GM21515 (cell line): ENCODE results near the gene KIF20B.

Source experiments
- ATAC-seq: cut with Tn5 transposase; IDR thresholded peaks from one replicate; pipeline ENCODE4 v1.9.1; 2021; ENCODE audit not compliant: unreplicated experiment

KIF20B gene, protein sequence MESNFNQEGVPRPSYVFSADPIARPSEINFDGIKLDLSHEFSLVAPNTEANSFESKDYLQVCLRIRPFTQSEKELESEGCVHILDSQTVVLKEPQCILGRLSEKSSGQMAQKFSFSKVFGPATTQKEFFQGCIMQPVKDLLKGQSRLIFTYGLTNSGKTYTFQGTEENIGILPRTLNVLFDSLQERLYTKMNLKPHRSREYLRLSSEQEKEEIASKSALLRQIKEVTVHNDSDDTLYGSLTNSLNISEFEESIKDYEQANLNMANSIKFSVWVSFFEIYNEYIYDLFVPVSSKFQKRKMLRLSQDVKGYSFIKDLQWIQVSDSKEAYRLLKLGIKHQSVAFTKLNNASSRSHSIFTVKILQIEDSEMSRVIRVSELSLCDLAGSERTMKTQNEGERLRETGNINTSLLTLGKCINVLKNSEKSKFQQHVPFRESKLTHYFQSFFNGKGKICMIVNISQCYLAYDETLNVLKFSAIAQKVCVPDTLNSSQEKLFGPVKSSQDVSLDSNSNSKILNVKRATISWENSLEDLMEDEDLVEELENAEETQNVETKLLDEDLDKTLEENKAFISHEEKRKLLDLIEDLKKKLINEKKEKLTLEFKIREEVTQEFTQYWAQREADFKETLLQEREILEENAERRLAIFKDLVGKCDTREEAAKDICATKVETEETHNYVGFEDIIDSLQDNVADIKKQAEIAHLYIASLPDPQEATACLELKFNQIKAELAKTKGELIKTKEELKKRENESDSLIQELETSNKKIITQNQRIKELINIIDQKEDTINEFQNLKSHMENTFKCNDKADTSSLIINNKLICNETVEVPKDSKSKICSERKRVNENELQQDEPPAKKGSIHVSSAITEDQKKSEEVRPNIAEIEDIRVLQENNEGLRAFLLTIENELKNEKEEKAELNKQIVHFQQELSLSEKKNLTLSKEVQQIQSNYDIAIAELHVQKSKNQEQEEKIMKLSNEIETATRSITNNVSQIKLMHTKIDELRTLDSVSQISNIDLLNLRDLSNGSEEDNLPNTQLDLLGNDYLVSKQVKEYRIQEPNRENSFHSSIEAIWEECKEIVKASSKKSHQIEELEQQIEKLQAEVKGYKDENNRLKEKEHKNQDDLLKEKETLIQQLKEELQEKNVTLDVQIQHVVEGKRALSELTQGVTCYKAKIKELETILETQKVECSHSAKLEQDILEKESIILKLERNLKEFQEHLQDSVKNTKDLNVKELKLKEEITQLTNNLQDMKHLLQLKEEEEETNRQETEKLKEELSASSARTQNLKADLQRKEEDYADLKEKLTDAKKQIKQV (N-terminal part only)

DNA sequence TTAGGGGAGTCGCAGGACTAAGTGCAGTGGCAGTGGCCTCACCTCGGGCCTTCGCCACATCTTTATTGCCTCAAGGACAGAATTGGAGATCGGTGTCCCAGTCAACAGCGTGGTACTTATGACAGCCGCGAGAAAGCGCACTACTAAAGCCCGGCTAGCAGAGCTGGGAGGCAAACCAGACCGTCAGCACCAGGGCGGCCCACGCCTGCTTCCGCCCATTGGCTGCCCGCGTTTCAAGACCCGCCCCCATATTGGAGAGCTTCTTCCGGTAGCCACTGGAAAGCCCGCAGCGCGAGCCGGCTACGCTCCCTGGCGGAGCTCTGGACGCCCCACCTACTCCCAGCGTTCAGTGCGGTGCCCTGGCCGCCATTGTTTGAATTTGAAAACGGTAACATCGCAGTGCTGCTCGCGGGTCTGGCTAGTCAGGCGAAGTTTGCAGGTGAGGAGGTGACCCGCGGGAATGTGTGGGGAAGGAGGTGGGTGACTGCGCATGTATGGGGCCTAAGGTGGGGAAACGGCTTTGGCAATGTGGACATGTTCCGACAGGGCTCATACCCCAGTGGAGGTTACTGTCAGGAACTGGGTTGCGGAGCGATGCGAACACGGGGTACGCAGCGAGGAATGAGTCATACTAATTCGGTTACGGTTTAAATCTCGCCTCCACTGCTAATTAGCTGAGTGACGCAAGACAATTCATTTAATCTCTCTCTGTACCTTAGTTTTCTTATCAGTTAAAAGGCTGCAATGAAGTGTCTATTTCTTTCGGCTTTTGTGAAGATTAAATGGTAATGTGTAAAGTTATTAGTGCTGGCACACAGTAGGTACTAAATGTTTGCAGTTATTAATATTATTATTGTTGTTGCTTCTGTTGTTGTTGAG, at the start of gene KIF20B:
KIF20B (plus strand) TSS at position 349 of the 879 bp plus-strand sequence. CDS start 3,705 bp downstream, outside the sequence.
- ATAC-seq: peak; percentile 98

DNA sequence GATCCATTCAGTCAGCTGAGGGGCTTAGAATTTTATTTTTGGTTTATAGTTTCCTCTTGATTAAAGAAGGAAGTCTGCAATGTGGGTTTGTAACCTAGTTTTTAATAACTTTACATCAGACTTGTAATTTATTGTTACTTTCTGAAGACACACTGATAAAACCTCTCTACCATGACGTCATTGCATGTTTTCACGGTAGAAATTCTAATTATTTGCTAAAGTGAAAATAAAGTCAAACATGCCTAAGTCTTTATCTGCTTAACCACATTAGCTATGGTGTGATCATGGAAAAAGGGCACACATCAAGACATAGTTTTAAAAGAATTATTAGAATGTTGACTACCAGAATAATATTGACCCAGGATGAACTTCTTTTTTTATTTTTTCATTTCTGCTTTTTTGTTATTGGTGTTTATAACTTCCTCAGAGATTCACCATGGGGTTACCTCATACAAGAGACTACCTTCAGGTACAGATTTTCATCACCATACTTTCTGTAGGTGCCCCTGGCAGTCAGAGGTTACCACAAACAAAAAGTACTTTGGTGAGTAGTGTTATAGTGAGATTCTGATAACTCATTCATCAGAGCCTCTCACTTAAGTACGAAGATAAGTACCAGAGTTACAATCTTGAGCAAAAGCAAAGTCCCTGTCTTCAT, 49.3 kb upstream of the KIF20B start:
- peak; percentile 49 for ATAC-seq

DNA sequence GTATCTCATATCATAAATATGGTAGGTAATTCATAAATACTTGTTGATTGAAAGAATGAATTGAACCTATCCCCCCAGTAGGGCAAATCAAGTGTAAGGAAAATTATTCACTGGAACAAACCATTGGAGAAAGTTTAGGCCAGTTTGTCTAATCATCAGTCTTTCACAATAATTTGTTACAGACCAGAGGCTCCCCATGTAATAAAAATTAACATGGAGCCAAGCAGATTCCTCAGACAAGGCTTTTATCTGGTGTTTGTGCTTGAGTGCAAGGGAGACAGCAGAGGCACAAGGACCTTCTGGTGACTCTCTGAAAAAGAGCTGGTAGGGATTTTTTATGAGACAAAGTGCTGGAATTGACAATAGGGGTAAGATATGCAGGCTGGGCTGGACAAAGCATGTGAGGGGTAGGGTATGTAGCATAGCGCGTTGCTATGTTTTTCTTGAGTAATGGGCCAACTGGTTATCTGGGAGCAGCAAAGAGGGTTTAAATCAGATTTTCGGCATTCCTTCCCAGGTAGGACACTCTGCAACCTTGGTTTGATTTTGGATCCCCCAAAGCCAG, 48.5 kb upstream of the KIF20B start:
- ATAC-seq: no peak

DNA sequence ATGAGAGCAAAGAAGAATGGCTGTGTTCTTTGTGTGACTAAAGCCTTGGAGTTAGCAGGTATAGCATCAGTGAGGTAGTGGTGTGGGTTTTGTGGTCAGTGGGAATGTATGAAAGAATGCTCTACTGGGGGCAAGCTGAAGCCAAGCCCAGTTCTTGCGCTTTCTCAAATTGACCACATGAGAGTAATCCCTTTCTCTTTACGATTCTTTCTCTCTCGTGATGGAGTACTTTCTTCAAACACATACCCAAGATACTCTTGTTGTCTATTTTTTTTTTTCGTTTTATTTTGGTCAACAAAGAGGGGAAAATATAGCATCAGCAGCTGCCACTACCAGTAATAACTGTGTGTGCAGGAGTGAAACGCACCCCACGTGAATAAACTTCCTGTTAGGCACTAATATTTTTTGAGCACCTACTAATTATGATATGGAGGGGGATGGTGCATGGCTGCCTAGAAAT, 48.0 kb upstream of the KIF20B start:
- ATAC-seq: peak; percentile 66

DNA sequence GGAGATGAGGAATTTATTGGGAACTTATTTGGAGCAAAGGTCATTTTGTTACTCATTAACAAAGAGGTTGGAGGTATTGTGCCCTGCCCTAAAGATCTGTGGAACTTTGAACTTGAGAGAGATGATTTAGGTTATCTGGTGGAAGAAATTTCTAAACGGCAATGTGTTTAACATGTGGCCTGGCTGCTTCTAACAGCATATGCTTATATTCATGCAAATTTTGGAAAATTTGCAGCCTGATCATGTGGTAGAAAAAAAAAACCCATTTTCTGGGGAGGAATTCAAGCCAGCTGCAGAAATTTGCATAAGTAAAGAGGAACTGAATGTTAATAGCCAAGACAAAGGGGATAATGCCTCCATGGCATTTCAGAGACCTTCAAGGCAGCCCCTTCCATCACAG, 45.7 kb upstream of the KIF20B start:
- ATAC-seq: no peak

DNA sequence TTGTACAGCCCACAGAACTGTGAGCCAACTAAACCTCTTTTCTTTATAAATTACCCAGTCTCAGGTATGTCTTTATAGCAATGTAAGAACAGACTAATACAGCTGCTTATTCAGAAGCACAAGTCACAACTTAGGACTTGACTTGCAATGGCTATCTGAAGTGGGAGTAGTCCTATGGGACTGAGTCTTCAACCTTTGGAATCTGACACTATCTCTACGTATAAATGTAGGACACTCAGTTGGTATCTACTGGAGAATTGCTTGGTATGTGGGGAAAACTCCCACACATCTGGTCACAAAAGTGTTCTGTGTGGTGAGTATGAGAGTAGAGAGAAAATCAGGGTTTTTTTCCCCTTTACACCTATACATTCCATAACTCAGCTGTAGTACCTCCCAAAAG, 44.1 kb upstream of the KIF20B start:
- ATAC-seq: no peak

DNA sequence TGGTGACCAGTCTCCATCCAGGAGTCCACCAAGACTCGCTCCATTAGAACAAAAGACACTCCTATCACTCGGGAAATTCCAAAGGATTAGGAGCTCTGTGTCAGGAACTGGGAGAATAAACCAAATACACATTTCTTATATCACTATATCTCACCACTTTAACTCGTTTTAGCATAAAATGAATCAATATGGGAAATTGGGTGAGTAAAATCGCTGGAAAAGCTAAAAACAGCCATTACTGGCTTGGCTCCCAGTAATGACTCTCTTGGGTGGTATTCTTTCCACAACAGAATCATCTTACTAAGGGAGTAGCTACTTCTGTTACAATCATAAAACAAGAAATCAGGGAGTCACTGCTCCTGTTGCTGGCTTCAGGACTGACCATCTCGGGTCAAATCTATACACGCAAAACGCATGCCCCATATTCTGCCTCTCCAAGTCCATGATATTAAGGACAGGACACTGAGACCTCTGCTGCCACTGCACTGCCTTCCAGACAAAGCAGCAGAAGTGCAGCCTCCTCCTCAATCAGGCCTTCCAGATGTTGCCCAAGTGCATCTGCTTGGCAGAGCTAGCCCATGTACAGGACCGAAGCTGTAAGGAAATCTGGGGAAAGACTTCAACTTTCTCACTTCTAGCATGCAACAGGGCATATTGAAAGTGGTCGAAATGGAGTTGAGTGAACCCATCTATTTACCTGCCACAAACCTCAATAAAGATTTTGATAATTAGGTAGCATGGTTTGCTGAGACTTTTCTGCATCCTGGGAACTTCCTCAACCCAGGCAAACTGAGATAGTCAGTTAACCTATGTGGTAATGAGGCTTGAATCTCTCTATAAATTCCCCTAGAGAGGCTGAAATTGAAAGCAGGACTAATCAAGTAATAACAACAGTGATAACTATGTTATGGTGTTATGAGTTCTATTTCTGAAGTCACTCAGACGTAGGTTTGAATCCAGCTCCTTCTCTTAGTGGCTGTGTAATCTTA, 42.0 kb upstream of the KIF20B start:
- ATAC-seq: no peak

DNA sequence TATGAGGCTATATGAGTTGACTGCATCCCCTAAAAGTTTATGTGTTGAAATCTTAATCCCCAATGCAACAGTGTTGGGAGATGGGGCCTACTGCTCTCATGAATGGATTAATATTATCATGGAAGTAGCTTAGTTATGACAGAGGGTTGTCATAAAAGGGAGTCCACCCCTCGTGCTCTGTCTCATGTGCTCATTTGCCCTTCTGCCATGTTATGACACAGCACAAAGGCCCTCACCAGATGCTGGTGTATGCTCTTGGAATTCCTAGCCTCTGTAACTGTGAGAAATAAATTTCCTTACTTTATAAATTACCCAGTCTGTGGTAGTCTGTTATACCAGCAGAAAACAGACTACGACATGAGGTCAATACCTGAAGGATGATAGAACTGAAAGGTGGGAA, 38.8 kb upstream of the KIF20B start:
- ATAC-seq: no peak

DNA sequence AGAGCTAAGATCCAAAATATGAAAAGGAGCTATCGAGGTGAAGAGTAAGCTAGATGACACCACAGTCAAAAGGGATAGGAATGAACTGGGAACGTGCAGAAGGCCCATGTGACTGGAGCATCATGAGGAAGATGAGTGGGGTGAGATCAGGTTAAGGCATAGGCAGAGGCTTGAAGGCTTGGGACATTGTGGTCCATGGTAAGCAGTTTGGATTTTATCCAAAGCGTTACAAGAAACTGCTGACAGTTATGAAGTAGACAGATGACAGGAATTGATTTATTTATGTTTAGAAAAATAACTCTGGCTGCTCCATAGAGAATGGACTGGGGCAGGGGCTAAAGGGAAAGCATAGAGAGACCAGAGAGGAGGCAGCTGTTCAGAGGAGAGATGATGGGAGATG, 38.2 kb upstream of the KIF20B start:
- no peak for ATAC-seq

DNA sequence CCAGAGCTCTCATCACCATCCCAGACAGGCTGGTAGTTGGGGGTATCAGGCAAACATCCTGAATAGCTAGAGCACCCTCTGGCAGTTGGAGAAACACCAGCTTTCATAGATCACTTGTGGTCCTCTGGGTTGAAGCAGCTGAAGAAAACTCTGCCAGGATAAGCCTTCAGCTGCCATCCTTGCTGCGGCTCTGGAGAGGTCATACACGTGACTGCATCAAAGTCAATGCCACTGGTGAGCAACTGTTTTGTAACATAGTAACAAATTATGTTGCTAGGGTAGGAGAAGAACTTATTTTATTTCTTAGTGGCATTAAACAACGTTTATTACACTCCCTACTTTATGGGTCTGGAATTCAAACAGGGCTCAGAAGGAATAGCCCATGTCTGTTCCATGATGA, 37.2 kb upstream of the KIF20B start:
- ATAC-seq: no peak

DNA sequence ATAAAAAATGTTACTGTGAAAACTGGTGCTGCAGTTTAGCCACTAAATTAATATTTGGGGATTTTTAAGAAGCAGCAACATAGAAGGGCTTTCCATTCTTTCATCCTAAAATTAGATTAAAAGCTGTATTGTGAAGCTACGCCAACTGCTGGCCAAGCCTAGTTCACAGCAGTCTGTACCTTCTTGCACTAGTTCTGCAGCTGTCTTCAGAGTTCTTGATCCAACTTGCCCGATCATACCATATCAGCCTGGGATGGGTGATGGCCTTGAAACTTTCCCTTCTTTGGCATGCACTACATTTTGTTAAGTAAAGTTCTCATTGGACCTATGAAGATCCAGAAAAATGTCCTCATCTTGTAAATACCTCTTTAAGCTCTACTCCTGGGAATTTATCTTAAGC, 36.1 kb upstream of the KIF20B start:
- no peak for ATAC-seq

DNA sequence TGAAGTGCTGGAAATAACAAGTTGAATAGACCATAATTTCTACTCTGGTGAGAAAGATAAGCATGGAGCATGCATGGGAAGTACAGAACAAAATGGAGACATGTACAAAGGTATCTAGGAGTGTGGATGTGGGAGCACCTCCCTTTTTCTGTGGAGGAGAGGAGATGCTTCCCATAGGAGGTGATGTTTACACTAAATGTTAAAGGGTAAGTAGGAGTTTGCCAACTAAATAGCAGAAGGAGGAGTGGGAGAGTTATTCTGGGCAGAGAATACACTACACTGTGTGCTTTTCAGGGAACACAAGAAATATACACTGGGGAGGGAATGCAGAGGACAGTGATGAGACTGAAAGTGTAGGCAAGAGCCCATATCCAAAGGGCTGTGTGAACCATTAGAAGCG, 35.3 kb upstream of the KIF20B start:
- no peak for ATAC-seq

DNA sequence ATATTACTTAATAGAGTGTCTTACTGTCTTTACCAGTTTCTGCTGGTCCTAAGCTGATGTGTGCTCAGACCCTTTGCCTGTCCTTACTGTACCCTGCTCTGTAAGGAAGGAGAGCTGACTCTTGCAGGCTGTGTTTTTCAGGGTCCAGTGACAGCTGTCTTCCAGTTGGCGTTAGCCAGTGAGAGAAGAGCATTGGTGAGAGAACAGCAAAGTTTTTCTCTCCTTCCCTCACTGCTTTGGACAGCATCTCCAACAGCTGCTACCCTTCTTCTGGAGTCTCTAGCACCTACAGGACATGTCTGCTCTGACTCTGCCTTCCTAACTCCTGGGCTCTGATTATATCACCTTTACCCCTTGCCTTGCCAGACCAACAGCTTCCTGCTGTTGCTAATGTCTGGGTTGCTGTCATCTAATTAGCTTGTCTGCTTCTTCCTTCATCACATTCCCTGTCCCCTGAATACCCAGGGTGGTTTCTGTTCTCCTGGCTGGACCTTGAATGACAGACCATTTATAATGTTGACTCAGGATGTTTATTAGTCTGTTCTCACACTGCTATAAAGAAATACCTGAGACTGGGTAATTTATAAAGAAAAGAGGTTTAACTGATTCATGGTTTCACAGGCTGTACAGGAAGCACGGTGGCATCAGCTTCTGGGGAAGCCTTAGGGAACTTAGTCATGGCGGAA, 32.9 kb upstream of the KIF20B start:
- ATAC-seq: no peak

DNA sequence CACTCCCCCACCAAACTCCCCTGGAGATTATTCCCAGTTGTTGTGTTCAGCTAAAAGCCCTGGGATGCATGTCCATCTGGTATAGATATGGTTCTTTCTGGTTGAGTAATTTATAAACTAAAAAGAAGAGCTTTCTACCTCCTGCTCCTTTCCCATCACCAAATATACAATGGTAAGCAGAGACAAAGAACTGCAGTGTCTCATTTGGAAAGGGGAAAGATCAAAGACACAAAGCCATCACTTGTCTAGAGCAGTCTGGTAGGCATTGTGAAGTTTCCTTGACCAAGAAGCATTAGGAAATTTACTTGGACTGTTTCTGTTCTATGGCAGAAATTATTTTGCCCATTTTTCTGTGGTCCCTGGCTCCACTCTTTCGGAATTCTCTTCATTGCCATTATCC, 31.4 kb upstream of the KIF20B start:
- ATAC-seq: no peak

DNA sequence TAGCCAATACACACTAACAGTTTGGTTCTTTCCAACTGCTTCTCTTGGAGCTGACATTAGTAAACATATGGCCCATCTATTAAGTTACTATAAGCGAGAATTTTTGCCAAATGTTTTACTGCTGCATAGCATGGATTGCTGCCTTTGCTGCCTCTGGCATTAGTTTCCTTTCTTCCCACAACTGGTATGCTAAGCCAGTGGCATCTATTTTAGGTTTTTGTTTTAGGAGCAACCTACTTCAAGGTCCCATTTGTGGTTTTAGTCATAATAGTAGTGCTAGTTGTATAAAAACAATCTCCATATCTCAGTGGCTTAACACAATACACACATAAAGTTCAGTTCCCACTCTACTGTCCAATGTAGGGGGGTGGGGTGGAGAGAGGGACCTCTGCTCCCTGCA, 30.5 kb upstream of the KIF20B start:
- no peak for ATAC-seq

DNA sequence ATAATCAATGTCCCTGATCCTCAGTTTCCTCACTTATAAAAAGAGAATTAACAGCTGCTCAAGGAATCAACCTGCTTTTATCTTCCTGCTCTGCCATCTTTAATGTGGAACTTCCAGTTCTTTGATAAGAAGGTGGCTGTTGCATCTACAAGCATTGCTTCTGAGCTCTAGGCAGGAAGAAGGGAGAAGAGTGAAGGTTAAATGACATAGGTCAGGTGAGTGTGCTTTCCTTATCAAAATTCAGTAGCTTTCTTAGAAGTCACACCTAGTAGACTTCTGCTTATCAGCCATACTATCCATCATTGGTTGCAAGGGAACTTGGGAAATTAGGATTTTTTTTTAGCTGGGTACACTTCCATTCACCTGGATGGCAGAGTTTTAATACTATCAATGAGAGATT, 24.0 kb upstream of the KIF20B start:
- no peak for ATAC-seq

DNA sequence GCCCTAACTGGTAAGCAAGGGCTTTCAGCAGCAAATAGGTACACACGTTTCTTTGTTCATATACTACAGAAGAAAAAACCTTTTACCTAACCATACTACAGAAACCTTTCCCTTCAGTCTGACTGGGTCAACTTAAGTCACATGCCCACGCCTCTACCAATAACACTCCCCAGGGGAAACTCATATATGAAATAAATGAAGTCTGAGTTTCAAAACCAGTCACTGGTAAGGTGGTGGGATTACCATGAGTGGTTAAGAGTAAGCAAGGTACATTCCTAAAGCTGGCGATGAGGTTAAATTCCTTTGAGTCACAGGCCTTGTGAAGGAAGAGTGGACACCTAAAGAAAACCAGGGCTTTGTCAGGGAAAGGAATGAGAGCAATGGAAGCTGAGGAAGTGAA, 21.4 kb upstream of the KIF20B start:
- ATAC-seq: no peak

DNA sequence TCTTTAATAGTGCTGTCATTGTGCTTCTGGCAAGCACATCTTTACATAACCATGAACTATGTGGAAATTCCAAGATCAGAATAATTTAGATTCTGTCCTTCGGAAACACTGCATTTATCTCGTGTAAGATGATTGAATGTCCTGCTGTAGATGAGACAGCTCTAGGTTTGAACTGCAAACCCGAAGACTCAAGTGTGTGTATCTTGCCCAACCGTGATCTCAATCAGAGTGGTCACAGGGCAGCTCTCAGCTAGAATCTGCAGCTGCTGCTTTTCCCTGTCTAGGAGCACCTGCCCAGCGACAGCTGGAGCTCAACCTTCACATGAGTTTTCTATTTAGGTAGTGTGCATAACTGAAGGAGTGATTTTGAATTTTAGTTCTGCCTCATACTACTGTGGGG, 17.5 kb upstream of the KIF20B start:
- ATAC-seq: no peak
